Left lobe of liver (tissue), 2 donors: ENCODE results near the gene ANTXR2. TPM values are rescaled to one million over a fixed set of nuclear protein-coding genes. Genes with fewer than 3 reads are reported as not detected.
A peak's percentile ranks its signal among the peaks of the same experiment; 100 is the strongest.
"Not testable (repeated sequence)": the region's sequence is repeated elsewhere in the genome, so short reads cannot be mapped to it uniquely, and the experiment has no call there.

ENCODE experiments used
- ATAC-seq: fragments of 200-7000 bp; cut with Tn5 transposase; one replicate; pipeline ENCODE4 v1.9.1; 2020; ENCODE audit warnings: mild to moderate bottlenecking, moderate library complexity
- DNase-seq: peaks from one replicate; pipeline ENCODE4 v3.0.0-alpha.2; 2020; ENCODE audit warnings: low spot score
- total RNA-seq: library from RNA; stranded (reverse); gene quantifications from one replicate; pipeline ENCODE4 v1.2.1, GENCODE V29; 2021
- donor health status: DM: no; HTN: no; CAD: no; lungs with moderate emphysema.
- donor health status: DM: no; HTN: yes; CAD: no.

The ANTXR2 gene
- total RNA-seq, 1 donor from 2014 or later = 31.9 TPM

- DNase-seq (no peak), ATAC-seq (no peak)
Observed at GRCh38 chr4:79927931-79928330, 145.1 kb downstream of the ANTXR2 start.

GRCh38 chr4:79923281-79923680 is 149.7 kb downstream of the ANTXR2 start:
- ATAC-seq (no peak), DNase-seq (no peak)

GRCh38 chr4:79922011-79922410 is 151.0 kb downstream of the ANTXR2 start:
- ATAC-seq (no peak), DNase-seq (no peak)

GRCh38 chr4:79920163-79920853 is 152.7 kb downstream of the ANTXR2 start:
- no peak for ATAC-seq

GRCh38 chr4:79918292-79918691 is 154.7 kb downstream of the ANTXR2 start:
- DNase-seq (no peak), ATAC-seq (no peak)

More at GRCh38 chr4:79920163-79920853, 152.7 kb downstream of the ANTXR2 start:
- no peak for DNase-seq

- DNase-seq = no peak
Observed at GRCh38 chr4:79917246-79917645, 155.8 kb downstream of the ANTXR2 start.

GRCh38 chr4:79915246-79915645 is 157.8 kb downstream of the ANTXR2 start:
- ATAC-seq = no peak
- DNase-seq = no peak

More at GRCh38 chr4:79917246-79917645, 155.8 kb downstream of the ANTXR2 start:
- peak; percentile 74 for ATAC-seq

- ATAC-seq = no peak
- no peak for DNase-seq
Observed at GRCh38 chr4:79913581-79913980, 159.4 kb downstream of the ANTXR2 start.

GRCh38 chr4:79907001-79907400 is 166.0 kb downstream of the ANTXR2 start:
- ATAC-seq = no peak
- no peak for DNase-seq

GRCh38 chr4:79906303-79906702 is 166.7 kb downstream of the ANTXR2 start:
- DNase-seq = no peak

GRCh38 chr4:79905212-79905611 is 167.8 kb downstream of the ANTXR2 start:
- DNase-seq (no peak), ATAC-seq (no peak)

More at GRCh38 chr4:79906303-79906702, 166.7 kb downstream of the ANTXR2 start:
- ATAC-seq = no peak

- DNase-seq = no peak
- no peak for ATAC-seq
Observed at GRCh38 chr4:79904331-79904730, 168.7 kb downstream of the ANTXR2 start.

GRCh38 chr4:79900182-79900581 is 172.8 kb downstream of the ANTXR2 start:
- no peak for DNase-seq
- ATAC-seq = no peak

GRCh38 chr4:79899481-79899880 is 173.5 kb downstream of the ANTXR2 start:
- ATAC-seq (no peak), DNase-seq (no peak)

- no peak for ATAC-seq
- DNase-seq = no peak
Observed at GRCh38 chr4:79898055-79898454, 175.0 kb downstream of the ANTXR2 start.

GRCh38 chr4:79897174-79897573 is 175.9 kb downstream of the ANTXR2 start:
- ATAC-seq (no peak), DNase-seq (no peak)

- DNase-seq (no peak), ATAC-seq (no peak)
Observed at GRCh38 chr4:79893456-79893855, 179.6 kb downstream of the ANTXR2 start.

GRCh38 chr4:79889026-79889425 is 184.0 kb downstream of the ANTXR2 start:
- DNase-seq, ATAC-seq: not testable (repeated sequence)

- no peak for DNase-seq
- ATAC-seq = no peak
Observed at GRCh38 chr4:79886557-79886956, 186.5 kb downstream of the ANTXR2 start.

- no peak for ATAC-seq
- no peak for DNase-seq
Observed at GRCh38 chr4:79886021-79886420, 187.0 kb downstream of the ANTXR2 start.

- no peak for ATAC-seq
- no peak for DNase-seq
Observed at GRCh38 chr4:79883290-79883689, 189.7 kb downstream of the ANTXR2 start.

- DNase-seq = no peak
- no peak for ATAC-seq
Observed at GRCh38 chr4:79882806-79883205, 190.2 kb downstream of the ANTXR2 start.

- DNase-seq (no peak), ATAC-seq (no peak)
Observed at GRCh38 chr4:79881407-79881806, 191.6 kb downstream of the ANTXR2 start.
